Natural killer cell treated with Interleukin-12 subunit alpha and Interleukin-12 subunit beta and Interleukin-15 and Interleukin-18, amount 100 ng/mL, for 72 hours (primary cell): Measurements from ENCODE around the gene CXCL1. TPM values are rescaled to one million over a fixed set of nuclear protein-coding genes. Genes with fewer than 3 reads are reported as not detected.

Experiments
- total RNA-seq, 2 donors: library from RNA; stranded (reverse); gene quantifications; one replicate each; pipeline ENCODE4 v1.2.3, GENCODE V29; 2022

Gene CXCL1
- total RNA-seq, 2 donors from 2014 or later = 0.78 TPM; not detected in 1

Other genes with a start within 250 kb of the CXCL1 start
- gene RASSF6, start 249.0 kb upstream of the CXCL1 start, total RNA-seq = not detected
- gene CXCL8, start 128.8 kb upstream of the CXCL1 start, total RNA-seq = 100 to 1,000 TPM in 1 of 2 donors, 10 to 100 TPM in 1; 61.9 to 159 TPM
- not detected for gene CXCL6, start 32.7 kb upstream of the CXCL1 start, total RNA-seq
- gene PF4V1, start 16.1 kb upstream of the CXCL1 start, total RNA-seq = not detected
- gene PF4, start 112.6 kb downstream of the CXCL1 start, total RNA-seq = not detected
- gene PPBP, start 118.8 kb downstream of the CXCL1 start, total RNA-seq = not detected
- not detected for gene CXCL5, start 129.3 kb downstream of the CXCL1 start, total RNA-seq
- gene CXCL3, start 169.3 kb downstream of the CXCL1 start, total RNA-seq = not detected
- gene CXCL2, start 229.8 kb downstream of the CXCL1 start, total RNA-seq = under 1 TPM; 0.36 to 0.61 TPM